Measurements from ENCODE around the gene TC2N. TPM values are rescaled to one million over a fixed set of nuclear protein-coding genes. Genes with fewer than 3 reads are reported as not detected.
"Not testable (repeated sequence)": the region's sequence is repeated elsewhere in the genome, so short reads cannot be mapped to it uniquely, and the experiment has no call there.

TC2N gene
- total RNA-seq, 1 donor from 2014 or later = 56.7 TPM

GRCh38 chr14:91854327-91854934 lies 12.9 kb downstream of the TC2N start:
- Histone ChIP-seq H3K27ac (no peak overlapping the region), H3K9me3 (no peaks in the 10 kb centered on the region), H3K4me3 (no peak overlapping the region), H3K4me1 (peaks cover 10% of the 10 kb centered on the region), H3K36me3 (no peaks in the 10 kb centered on the region), H3K27me3 (no peaks in the 10 kb centered on the region)
- TF ChIP-seq, protein P1, sequence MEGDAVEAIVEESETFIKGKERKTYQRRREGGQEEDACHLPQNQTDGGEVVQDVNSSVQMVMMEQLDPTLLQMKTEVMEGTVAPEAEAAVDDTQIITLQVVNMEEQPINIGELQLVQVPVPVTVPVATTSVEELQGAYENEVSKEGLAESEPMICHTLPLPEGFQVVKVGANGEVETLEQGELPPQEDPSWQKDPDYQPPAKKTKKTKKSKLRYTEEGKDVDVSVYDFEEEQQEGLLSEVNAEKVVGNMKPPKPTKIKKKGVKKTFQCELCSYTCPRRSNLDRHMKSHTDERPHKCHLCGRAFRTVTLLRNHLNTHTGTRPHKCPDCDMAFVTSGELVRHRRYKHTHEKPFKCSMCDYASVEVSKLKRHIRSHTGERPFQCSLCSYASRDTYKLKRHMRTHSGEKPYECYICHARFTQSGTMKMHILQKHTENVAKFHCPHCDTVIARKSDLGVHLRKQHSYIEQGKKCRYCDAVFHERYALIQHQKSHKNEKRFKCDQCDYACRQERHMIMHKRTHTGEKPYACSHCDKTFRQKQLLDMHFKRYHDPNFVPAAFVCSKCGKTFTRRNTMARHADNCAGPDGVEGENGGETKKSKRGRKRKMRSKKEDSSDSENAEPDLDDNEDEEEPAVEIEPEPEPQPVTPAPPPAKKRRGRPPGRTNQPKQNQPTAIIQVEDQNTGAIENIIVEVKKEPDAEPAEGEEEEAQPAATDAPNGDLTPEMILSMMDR (IDR thresholded peaks at IDR 0.05) = no peak
- DNase-seq (no peak), ATAC-seq (no peak)
- intact Hi-C loops (cut with DNase I) = no loop called here

GRCh38 chr14:91851563-91851962 lies 15.8 kb downstream of the TC2N start:
- Histone ChIP-seq H3K27ac (no peak overlapping the region), H3K4me3 (no peak overlapping the region), H3K9me3 (no peaks in the 10 kb centered on the region), H3K36me3 (no peaks in the 10 kb centered on the region), H3K4me1 (peaks cover 3% of the 10 kb centered on the region), H3K27me3 (no peaks in the 10 kb centered on the region)
- intact Hi-C loops (cut with DNase I) = no loop called here
- TF ChIP-seq, protein P1 (IDR thresholded peaks at IDR 0.05) = no peak
- DNase-seq = no peak
- no peak for ATAC-seq

- DNase-seq (no peak), ATAC-seq (no peak)
- H3K4me3 ChIP-seq = no peak overlapping the region
- intact Hi-C loops (cut with DNase I) = no loop called here
- no peaks in the 10 kb centered on the region for H3K9me3 ChIP-seq
- H3K27me3 ChIP-seq = no peaks in the 10 kb centered on the region
- H3K36me3 ChIP-seq = no peaks in the 10 kb centered on the region
- no peaks in the 10 kb centered on the region for H3K4me1 ChIP-seq
- TF ChIP-seq, protein P1 (IDR thresholded peaks at IDR 0.05) = no peak
- no peak overlapping the region for H3K27ac ChIP-seq
Observed at GRCh38 chr14:91848504-91849001, 18.8 kb downstream of the TC2N start.

DNA sequence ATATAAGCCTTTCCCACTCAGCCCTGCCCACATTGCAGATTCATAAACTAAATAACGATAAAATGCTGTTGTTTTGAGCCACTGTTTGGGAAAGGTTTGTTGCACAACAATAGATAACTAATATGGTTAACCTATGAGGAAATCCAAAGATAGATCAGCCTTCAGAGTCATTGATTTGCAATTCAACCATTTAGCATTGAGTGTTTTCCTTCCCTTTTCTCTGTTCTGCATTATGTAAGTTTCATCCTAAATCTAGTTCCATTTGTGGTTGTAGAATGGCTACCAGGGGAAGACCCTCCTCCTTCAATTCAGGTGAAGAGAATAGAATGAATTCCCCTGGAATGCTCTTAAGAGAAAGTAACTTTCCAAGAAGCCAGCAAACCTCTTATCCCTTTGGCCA lies 19.6 kb downstream of the TC2N start:
- no peak for DNase-seq
- no peaks in the 10 kb centered on the region for H3K4me1 ChIP-seq
- no peak for ATAC-seq

DNA sequence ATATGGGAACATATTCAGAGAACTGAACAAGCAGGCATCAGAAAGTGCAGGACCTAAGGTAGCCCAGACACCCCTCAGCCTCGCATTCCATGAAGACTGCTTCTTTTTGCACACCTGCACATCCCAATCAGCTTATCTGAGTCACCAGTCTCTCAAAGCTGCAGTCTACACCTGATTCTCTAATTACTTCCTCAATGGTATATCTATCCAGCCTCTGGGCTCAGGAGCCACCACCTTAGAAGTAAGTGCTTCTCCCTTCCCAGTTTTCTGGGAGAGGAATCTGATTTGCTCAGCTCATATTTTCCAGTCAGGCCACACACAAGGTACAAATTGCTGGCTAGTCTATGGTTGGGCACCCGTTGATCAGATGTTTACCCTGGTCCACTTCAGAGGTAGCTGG lies 21.7 kb downstream of the TC2N start:
- intact Hi-C loops (cut with DNase I) = no loop called here
- TF ChIP-seq, protein P1 (IDR thresholded peaks at IDR 0.05) = no peak
- Histone ChIP-seq H3K4me1 (no peaks in the 10 kb centered on the region), H3K27me3 (no peaks in the 10 kb centered on the region), H3K36me3 (no peaks in the 10 kb centered on the region), H3K9me3 (no peaks in the 10 kb centered on the region), H3K27ac (no peak overlapping the region), H3K4me3 (no peak overlapping the region)
- no peak for ATAC-seq
- DNase-seq = no peak

More for the DNA sequence above, 19.6 kb downstream of the TC2N start:
- Histone ChIP-seq H3K9me3 (no peaks in the 10 kb centered on the region), H3K4me3 (no peak overlapping the region), H3K27me3 (no peaks in the 10 kb centered on the region), H3K27ac (no peak overlapping the region), H3K36me3 (no peaks in the 10 kb centered on the region)
- intact Hi-C loops (cut with DNase I) = no loop called here
- TF ChIP-seq, protein P1 (IDR thresholded peaks at IDR 0.05) = no peak

DNA sequence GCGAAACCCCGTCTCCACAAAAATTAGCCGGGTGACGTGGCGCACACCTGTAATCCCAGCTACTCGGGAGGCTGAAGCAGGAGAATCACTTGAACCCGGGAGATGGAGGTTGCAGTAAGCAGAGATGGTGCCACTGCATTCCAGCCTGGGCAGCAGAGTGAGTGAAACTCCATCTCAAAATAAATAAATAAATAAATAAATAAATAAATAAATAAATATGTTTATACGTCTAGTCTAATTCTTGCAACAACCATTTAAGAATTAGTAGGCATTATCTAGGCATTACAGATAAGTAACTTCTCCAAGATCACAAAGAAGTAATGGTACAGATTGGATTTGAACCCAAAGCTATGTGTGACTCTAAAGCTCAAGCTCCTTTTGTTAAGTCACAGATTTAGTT lies 22.3 kb downstream of the TC2N start:
- intact Hi-C loops (cut with DNase I); ATAC-seq: not testable (repeated sequence)

More for the DNA sequence above, 22.3 kb downstream of the TC2N start:
- H3K27ac ChIP-seq, H3K9me3 ChIP-seq, H3K27me3 ChIP-seq, H3K4me1 ChIP-seq, DNase-seq, H3K36me3 ChIP-seq, H3K4me3 ChIP-seq: not testable (repeated sequence)

Data from upper lobe of right lung (tissue), 1 donor.